HG03066 (cell line): Measurements from ENCODE around the gene LACC1.

Experiments used
- ATAC-seq: cut with Tn5 transposase; IDR thresholded peaks from one replicate; pipeline ENCODE4 v1.9.1; 2021; ENCODE audit warnings: low read depth; ENCODE audit not compliant: unreplicated experiment

Gene LACC1

GRCh38 chr13:43879755-43880181 is at the start of gene LACC1:
Gene LACC1, plus strand, starts transcription at chr13:43879904. Its CDS starts 1,082 bp downstream, at chr13:43880986.
- peak; percentile 35 for ATAC-seq

GRCh38 chr13:43830497-43830881 is 49.2 kb upstream of the LACC1 start:
- no peak for ATAC-seq

DNA sequence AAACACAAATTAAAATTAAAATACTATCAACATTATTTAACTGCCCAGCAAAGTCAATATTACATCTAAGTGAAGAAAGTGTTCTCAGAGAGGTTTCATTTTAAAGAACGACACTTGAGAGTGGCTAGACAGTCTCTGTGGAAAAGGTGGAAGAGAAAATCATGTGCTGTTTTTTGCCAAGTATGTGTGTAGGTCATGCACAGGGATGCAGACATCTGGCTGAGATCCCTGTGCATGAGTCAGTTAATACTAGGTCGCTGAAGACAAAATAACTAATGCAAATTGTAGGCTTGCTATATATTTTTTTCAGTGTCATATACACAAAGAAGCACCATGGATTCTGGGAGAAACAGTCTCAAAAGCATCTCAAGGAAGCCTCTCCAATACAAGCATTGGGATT is 48.6 kb upstream of the LACC1 start:
- no peak for ATAC-seq

DNA sequence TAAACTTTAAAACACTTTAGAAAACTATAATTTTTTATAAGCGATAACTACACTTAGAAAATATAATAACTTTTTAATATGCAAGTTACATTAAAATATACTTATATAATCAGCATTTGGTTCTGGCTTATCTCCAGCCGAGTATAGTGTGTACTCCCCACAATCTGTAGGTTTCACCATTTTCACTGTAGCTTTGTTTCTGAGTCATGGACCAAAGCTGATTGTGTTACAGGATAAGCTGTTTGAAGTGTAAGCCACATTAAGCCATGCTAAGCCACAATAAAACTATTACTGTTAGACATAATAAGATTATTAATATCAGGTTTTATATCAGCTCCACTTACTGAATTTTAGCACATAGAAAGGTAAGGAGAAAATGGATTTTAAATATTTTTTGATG is 44.0 kb upstream of the LACC1 start:
- no peak for ATAC-seq

DNA sequence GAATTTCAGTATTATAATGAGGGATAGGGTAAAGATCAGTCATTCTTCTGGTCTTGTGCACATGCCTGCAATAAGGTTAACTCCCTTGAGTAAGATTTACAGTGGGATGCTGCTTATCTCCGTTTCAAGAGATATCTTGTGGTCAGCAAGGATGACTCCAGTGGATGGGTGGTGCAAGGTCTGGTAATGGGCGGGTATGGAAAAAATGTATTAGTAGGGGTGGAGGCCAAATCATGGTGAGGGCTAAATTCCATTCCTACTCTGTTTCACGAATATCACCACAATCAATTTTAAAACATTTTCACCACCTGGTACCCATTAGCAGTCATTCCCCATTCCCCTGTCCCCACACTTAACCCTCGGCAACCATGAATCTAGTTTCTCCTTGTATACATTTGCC is 40.8 kb upstream of the LACC1 start:
- no peak for ATAC-seq

GRCh38 chr13:43846496-43847158 is 33.1 kb upstream of the LACC1 start:
- no peak for ATAC-seq

GRCh38 chr13:43848001-43848649 is 31.6 kb upstream of the LACC1 start:
- no peak for ATAC-seq

DNA sequence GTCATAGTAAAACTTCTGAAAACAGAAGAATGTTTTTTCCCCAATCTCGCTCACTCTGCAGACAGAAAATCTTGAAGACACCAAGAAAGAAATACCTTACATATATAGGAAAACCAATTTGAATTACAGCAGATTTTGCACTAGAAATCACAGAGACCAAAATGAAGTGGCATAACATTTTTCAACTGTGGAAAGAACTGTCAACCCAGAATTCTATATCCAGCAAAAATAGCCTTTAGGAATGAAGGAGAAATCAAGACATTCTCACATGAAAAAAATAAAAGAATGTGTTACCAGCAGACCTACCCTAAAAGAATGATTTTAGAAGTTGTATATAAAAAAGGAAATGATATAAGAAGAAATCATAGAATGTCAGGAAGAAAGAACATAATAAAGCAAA is 28.8 kb upstream of the LACC1 start:
- no peak for ATAC-seq

DNA sequence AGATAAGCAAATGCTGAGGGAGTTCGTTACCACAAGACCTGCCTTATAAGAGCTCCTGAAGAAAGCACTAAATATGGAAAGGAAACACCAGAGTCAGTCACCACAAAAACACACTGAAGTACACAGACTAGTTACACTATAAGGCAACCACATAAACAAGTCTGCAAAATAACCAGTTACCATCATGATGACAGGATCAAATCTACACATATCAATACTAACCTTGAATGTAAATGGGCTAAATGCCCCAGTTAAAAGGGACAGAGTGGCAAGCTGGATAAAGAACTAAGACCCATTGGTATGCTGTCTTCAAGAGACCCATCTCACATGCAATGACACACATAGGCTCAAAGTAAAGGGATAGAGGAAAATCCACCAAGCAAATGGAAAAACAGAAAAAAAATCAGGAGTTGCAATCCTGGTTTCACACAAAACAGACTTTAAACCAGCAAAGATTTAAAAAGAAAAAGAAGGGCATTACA is 26.7 kb upstream of the LACC1 start:
- ATAC-seq, result no peak

GRCh38 chr13:43861863-43862262 is 17.8 kb upstream of the LACC1 start:
- ATAC-seq, result no peak

- ATAC-seq, result no peak
These were observed 14.8 kb upstream of the LACC1 start for GRCh38 chr13:43864921-43865320.

DNA sequence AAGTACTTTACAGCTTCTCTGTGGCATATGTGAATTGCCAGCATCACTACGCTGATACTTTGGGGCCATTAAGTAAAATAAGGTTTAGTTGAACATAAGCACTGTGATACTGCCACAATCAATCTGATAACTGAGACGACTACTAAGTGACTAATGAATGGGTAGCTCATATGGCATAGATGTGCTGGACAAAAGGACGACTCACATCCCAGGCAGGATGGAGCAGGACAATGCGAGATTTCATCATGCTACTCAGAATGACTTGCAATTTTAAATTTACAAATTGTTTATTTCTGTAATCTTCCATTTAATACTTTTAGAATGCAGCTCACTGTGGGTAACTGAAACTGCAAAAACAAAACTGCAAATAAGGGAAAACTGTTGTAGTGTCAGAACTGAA is 13.8 kb upstream of the LACC1 start:
- ATAC-seq, result no peak

- ATAC-seq, result no peak
These were observed 7.5 kb upstream of the LACC1 start for GRCh38 chr13:43872181-43872580.

DNA sequence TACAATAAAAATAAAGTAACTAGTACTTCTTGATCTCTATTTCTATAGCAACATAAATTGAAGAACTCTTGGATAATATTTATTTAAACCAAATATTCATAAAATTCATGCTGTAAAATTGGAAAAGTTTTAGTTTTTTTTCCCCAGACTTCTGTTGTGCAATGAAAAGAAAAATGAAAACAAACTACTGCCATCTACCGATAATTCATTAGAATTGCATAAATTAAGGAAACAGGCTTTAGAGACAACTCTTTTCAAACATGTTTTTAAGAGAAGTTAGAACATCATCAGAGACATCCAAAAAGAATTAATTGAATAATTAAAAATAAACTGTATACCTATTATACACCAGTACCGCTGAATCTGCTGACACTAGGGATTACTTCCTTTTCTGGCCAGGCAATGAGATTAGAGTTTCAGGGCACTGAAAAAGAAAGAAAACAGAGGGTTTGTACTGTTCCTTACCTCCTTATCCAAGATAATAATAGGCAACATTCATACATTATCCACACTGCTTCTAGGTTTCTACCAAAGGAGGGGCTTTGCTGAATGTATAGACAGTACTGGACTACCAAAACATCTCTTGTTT is 5.1 kb upstream of the LACC1 start:
- ATAC-seq, result no peak

DNA sequence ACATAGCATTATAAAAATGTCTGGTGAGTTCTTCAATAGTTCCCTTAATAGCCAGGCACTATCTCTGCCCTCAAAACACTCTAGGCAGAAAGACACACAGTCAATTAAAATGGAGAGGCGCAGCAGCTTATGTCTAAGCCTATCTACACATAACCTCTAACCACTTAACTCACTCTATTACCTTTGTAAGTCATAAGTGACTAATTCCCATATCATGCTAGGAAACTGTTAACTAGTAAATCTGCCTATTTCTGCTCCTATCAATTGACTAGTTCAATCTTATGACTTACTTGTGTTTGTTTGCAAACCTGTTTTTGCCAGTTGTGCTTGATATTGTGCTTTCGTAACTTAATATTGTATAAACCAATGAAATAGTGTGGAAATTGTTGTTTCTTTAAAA is 3.3 kb upstream of the LACC1 start:
- no peak for ATAC-seq

DNA sequence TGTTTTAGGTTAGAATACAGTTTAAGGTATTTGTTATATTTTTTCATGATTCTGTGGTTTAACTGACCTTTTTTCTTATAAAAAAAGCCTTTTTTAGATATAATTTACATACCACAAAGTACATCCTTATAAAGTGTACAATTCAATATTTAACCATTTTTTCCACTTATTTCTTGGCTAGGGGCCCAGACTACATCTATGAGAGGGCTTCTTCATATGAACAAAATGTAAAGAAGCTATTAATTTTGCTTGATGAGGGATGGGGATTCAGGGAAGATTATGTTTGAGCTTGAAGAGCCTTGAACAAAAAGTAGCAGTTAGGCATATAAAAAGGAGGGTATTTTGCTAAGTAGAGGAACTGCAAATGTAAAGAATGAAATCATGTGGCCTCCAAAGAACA is 2.4 kb upstream of the LACC1 start:
- ATAC-seq, result no peak

DNA sequence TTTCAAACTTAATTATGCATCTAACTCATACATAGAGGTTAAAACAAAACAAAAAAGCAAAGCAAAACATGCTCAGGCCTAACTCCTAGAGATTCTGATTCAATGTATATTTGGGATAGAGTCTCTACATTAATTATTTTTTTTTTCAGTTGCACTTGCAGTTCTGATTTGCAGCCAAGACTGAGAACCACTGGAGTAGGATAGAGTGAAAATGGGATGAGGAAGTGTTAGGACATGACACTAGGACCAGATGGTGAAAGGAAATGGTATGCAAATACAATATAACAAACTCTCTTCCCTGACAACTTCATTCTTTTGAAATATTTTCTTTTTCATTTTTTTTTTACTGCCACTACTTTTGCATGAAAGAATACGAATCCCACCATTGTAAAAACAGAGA is 1.9 kb upstream of the LACC1 start:
- ATAC-seq, result no peak

DNA sequence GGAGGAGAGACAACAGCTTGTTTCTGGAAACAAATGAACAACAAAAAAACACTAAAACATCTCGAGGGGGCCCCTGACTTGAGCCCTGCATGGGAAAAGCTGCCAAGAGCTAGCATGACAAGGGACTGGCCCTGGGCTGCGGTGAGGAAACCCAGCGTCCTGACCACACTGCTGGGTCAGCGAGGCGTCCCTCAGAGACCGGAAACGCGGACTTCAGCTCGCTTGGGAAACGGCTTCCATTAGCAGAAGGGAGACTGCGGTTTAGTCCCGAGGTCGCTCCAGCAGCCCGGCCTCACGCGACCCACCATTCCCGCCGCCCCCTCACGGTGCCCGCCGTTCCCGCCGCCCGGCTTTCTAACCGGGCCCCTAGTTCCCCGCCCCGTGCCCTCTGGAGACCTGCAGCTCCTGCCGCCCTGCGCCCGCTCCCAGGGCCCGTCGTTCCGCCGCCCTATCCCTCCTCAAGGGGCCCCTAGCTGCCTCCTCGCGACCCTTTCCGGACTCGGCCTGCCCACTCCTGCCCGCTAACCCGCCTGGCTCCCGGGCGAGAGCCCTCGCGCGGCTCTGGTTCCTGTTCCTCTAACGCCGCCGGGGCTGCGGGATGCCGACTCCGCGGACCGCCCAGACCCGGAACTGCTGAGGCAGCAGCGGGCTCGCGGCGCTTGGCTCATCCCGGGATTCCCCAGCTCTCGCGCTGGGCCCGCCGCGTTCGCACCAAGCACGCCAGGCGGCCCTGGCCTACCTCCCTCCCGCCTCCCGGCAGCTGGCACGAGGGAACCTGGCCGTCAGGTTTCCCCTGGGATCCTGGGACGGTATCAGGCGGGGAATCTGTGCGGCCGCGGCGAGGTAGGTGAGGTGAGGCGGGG is 581 bp upstream of the LACC1 start, which contains the start of gene CCDC122:
Gene CCDC122 (minus strand): TSS at position 849 of the 863 bp plus-strand sequence. CDS start 10,364 bp downstream, outside the sequence.
- peak; percentile 72 for ATAC-seq

- ATAC-seq, result no peak
These were observed 631 bp downstream of the LACC1 start for GRCh38 chr13:43880214-43880855.

DNA sequence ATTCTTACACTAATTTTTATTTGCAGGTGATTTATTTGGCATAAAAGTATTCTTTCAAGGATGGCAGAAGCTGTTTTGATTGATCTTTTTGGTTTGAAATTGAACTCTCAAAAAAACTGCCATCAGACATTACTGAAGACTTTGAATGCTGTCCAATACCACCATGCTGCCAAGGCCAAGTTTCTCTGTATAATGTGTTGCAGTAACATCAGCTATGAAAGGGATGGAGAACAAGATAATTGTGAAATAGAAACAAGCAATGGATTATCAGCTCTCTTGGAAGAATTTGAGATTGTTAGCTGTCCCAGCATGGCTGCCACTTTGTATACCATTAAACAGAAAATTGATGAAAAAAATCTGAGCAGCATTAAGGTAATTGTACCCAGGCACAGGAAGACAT is 1.2 kb downstream of the LACC1 start:
- ATAC-seq, result no peak
